Thoracic aorta (tissue), 2 donors: ENCODE results near the gene PDHX. TPM values are rescaled to one million over a fixed set of nuclear protein-coding genes. Genes with fewer than 3 reads are reported as not detected.

ENCODE experiments used
- ATAC-seq: fragments of 150-250 bp; one replicate; pipeline ENCODE4 v1.8.0; 2017; ENCODE audit warnings: low read depth; ENCODE audit not compliant: insufficient number of reproducible peaks, low FRiP score
- DNase-seq: peaks from one replicate; pipeline ENCODE4 v3.0.0-alpha.2; 2020; ENCODE audit warnings: low spot score
- H3K27ac ChIP-seq, 2 donors: fragments of 200-600 bp; sonication (generic); 1 replicate in 1 of 2; 2 replicates in 1 of 2; pipeline ENCODE4 v1.5.1; 2016; ENCODE audit warnings: mild to moderate bottlenecking in 2 of 2, moderate library complexity in 2 of 2
- H3K27me3 ChIP-seq: fragments of 200-600 bp; sonication (generic); replicated peaks from 2 replicates; pipeline ENCODE4 v1.6.0; 2016; ENCODE audit warnings: mild to moderate bottlenecking; ENCODE audit not compliant: insufficient read depth
- H3K36me3 ChIP-seq: fragments of 200-600 bp; sonication (generic); one replicate; pipeline ENCODE4 v1.5.1; 2016
- H3K4me1 ChIP-seq, 2 donors: fragments of 200-600 bp; sonication (generic); 1 replicate in 1 of 2; 2 replicates in 1 of 2; pipeline versions ENCODE4 v1.5.1 to v1.6.0; 2016; ENCODE audit warnings: low read depth in 2 of 2, mild to moderate bottlenecking in 1 of 2; ENCODE audit not compliant: control insufficient read depth in 1 of 2
- H3K4me3 ChIP-seq: fragments of 200-600 bp; sonication (generic); 2 replicates; pipeline ENCODE4 v1.5.1; 2016; ENCODE audit warnings: mild to moderate bottlenecking
- H3K9me3 ChIP-seq: fragments of 200-600 bp; sonication (generic); 2 replicates; pipeline ENCODE4 v1.5.1; 2016
- total RNA-seq, 2 donors: library from RNA; depleted of rRNA; stranded (reverse); fragments of >200 nt; gene quantifications; one replicate each; pipeline versions ENCODE4 v1.1.0 to v1.2.3, GENCODE V29; 2016
- TF ChIP-seq, protein P1 (sequence below): fragments of 200-600 bp; sonication (generic); IDR thresholded peaks from one replicate; pipeline ENCODE4 v1.5.1; 2019; ENCODE audit warnings: antibody characterized with exemption

Gene PDHX
- total RNA-seq, result 10 to 100 TPM; 19.8 to 27.5 TPM

DNA sequence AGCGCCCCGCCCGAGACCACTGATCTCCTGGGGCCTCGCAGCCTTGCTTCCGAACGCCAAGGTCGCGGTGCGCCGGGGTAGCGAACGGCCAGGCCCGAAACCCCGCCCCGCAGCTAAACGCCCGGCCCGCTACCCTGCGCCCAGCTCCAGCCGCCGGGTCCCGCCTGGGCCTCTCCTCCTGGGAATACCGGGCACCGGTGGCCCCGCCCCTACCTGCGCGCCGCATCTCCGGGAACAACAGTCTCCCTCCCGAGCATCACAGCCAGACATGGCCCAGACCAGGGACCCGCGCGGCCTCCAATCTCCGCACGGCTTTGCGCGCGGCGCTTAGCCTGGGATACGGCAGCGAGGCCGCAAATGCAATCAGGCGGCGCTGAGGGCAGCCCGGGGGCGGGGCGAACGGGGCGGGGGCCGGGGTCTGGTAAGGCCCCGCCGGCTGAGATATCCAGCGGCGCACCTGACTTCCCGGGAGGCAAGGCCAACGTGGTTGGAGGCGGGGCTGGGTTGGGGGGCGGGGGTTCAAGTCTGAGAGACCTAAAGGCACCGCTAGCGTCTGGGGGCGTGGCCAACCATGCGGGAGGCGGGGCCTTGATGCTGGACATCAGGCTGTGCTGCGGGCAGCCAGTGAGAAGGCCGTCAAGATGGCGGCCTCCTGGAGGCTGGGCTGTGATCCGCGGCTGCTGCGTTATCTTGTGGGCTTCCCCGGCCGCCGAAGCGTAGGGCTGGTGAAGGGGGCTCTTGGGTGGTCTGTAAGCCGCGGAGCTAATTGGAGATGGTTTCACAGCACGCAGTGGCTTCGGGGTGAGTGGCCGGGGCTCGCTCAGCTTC is at the start of gene PDHX, which contains the start of gene APIP:
PDHX (plus strand) TSS at position 604 of the 828 bp plus-strand sequence; CDS start at position 642, 38 bp downstream.
APIP (minus strand) TSS at position 365 of the 828 bp plus-strand sequence; CDS start at position 270, 95 bp downstream.
- TF ChIP-seq, protein P1, sequence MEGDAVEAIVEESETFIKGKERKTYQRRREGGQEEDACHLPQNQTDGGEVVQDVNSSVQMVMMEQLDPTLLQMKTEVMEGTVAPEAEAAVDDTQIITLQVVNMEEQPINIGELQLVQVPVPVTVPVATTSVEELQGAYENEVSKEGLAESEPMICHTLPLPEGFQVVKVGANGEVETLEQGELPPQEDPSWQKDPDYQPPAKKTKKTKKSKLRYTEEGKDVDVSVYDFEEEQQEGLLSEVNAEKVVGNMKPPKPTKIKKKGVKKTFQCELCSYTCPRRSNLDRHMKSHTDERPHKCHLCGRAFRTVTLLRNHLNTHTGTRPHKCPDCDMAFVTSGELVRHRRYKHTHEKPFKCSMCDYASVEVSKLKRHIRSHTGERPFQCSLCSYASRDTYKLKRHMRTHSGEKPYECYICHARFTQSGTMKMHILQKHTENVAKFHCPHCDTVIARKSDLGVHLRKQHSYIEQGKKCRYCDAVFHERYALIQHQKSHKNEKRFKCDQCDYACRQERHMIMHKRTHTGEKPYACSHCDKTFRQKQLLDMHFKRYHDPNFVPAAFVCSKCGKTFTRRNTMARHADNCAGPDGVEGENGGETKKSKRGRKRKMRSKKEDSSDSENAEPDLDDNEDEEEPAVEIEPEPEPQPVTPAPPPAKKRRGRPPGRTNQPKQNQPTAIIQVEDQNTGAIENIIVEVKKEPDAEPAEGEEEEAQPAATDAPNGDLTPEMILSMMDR, result no peak
- H3K4me3 ChIP-seq, result peak within 1 kb of the TSS; percentile 97
- H3K27me3 ChIP-seq, result no peaks in the 10 kb centered on the region
- DNase-seq (peak; percentile 91), ATAC-seq (peak; percentile 93)
- H3K9me3 ChIP-seq, result no peaks in the 10 kb centered on the region
- H3K36me3 ChIP-seq, result no peaks in the 10 kb centered on the region
- H3K27ac ChIP-seq, result peak within 1 kb of the TSS; percentile 92 to 95
- H3K4me1 ChIP-seq, result peaks cover 9 to 32% of the 10 kb centered on the region in 2 donors

DNA sequence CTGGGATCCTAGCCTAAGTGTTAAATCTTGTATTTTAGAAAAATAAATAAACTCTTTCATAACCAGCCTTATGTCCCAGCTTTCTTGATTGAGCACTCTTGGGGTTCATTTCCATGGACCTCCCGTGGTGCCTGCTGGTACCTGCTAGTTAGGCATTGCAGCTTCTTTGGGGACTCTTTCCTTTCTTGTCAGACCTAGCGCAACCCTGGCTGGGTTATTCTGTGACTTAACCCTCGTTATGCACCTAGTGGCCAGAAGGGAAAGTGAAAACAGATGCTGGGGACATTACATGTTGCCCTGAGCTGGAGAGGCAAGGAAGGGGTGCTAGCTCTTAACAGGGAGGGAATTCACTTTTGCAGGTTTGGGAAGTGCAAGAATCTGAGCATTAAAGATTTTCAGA is 47.0 kb upstream of the PDHX start:
- Histone ChIP-seq H3K27me3 (no peaks in the 10 kb centered on the region), H3K4me1 (no peaks in the 10 kb centered on the region), H3K9me3 (no peaks in the 10 kb centered on the region), H3K4me3 (no peak overlapping the region), H3K27ac (no peak overlapping the region), H3K36me3 (no peaks in the 10 kb centered on the region)
- DNase-seq (no peak), ATAC-seq (no peak)
- TF ChIP-seq, protein P1, result no peak

DNA sequence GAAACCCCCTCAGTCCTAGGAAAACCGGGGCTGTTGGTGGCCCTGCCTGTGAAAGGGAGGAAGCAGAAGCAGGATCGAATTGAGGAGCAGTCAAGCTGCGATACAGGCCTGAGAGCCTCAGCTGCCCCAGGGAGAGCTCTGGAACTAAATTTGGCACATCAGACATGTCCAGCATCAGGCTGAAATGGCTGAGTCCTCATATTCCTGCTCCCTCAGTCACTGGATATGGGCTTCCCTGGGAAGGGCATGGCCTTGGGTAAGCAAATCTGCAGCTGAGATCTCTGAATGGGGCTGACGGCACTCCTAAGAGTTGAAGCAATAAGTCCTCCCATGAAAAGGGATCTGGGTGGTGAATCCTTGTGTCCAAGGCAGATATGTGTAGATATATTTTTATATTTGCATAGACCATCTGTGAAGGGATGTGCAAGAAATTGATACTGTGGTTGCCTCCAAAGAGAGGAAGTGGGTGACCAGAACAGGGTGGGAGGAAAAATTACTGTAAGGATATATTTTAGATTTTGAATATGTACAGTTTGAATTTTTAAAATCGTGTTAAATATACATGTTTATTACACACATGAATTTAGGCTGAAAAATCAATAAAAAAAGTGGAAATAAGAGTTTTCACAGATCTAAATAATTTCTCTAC is 45.7 kb upstream of the PDHX start:
- TF ChIP-seq, protein P1, result no peak
- Histone ChIP-seq H3K36me3 (no peaks in the 10 kb centered on the region), H3K4me1 (no peaks in the 10 kb centered on the region), H3K27me3 (no peaks in the 10 kb centered on the region), H3K27ac (no peak overlapping the region), H3K4me3 (no peak overlapping the region), H3K9me3 (no peaks in the 10 kb centered on the region)
- ATAC-seq, result no peak
- no peak for DNase-seq

DNA sequence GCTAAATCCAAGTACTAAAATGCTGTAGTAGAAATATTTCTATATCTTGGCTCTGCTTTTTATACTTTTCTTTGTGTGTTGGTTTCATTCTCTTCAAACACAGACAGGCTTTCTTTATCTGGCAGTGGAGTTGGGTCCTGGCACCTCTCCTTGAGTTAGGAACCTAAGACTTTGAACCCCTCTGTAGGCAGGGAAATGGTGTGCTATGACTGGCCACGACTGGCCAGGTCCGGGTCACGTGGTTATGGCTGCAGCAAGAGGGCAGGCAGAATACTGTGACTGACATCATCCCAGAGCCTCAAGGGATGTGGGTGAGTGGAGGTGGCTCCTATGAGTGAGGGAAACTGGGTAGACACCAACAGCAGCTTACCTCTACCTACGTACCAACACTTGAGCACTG is 42.2 kb upstream of the PDHX start:
- DNase-seq, result no peak
- Histone ChIP-seq H3K27ac (no peak overlapping the region), H3K9me3 (no peaks in the 10 kb centered on the region), H3K36me3 (no peaks in the 10 kb centered on the region), H3K27me3 (no peaks in the 10 kb centered on the region), H3K4me3 (no peak overlapping the region), H3K4me1 (no peaks in the 10 kb centered on the region)
- TF ChIP-seq, protein P1, result no peak
- no peak for ATAC-seq

DNA sequence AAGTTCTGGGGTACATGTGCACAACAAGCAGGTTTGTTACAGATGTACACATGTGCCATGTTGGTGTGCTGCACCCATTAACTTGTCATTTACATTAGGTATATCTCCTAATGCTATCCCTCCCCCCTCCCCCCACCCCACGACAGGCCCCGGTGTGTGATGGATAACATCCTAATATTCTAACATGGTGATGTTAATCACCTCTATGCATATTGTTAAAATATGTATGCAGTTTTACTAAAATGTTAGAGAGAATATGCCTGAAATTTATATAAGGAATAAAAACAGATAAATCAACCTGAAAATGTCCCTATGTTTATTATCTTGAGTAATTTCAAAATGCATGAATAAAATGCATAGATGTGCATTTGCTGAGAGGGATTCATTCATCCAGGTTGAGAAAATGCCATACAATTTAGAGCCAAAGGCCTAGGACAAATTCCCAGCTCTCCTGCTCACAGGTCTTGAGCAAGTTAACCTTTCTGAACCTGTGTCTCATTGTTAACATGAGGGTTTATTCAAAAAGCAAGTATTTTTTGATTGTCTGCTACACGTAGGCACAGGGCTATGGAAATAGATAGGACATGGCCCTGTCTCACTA is 38.9 kb upstream of the PDHX start:
- TF ChIP-seq, protein P1, result no peak
- H3K27ac ChIP-seq, result no peak overlapping the region
- H3K36me3 ChIP-seq, result peaks cover 3% of the 10 kb centered on the region
- H3K4me1 ChIP-seq, result no peaks in the 10 kb centered on the region
- ATAC-seq (no peak), DNase-seq (no peak)
- no peaks in the 10 kb centered on the region for H3K27me3 ChIP-seq
- H3K4me3 ChIP-seq, result no peak overlapping the region
- no peaks in the 10 kb centered on the region for H3K9me3 ChIP-seq
